VCaP (cell line): ENCODE results near the gene KCNE2.

Experiments used
- H3K27ac ChIP-seq: fragments of 450-650 bp; 2 replicates; pipeline ENCODE4 v1.5.1; 2017
- CTCF ChIP-seq: fragments of 450-650 bp; conservative IDR thresholded peaks from 2 replicates; pipeline ENCODE4 v1.5.1; 2017; ENCODE audit warnings: mild to moderate bottlenecking, moderate library complexity

Gene KCNE2

GRCh38 chr21:34343347-34343746, 20.5 kb upstream of the KCNE2 start:
- H3K27ac ChIP-seq = no peak overlapping the region
- TF ChIP-seq CTCF = no peak

- no peak overlapping the region for H3K27ac ChIP-seq
These were observed 19.9 kb upstream of the KCNE2 start for GRCh38 chr21:34343838-34344381.

GRCh38 chr21:34344584-34344983, 19.2 kb upstream of the KCNE2 start:
- TF ChIP-seq CTCF = no peak
- no peak overlapping the region for H3K27ac ChIP-seq

More at GRCh38 chr21:34343838-34344381, 19.9 kb upstream of the KCNE2 start:
- no peak for TF ChIP-seq CTCF

- H3K27ac ChIP-seq = no peak overlapping the region
- TF ChIP-seq CTCF = no peak
These were observed 18.5 kb upstream of the KCNE2 start for GRCh38 chr21:34345091-34345871.

- no peak overlapping the region for H3K27ac ChIP-seq
- no peak for TF ChIP-seq CTCF
These were observed 17.9 kb upstream of the KCNE2 start for GRCh38 chr21:34345892-34346291.

- TF ChIP-seq CTCF = no peak
- H3K27ac ChIP-seq = no peak overlapping the region
These were observed 14.8 kb upstream of the KCNE2 start for GRCh38 chr21:34348890-34349519.

GRCh38 chr21:34351786-34352241, 12.0 kb upstream of the KCNE2 start:
- no peak overlapping the region for H3K27ac ChIP-seq
- peak; percentile 98 for TF ChIP-seq CTCF
